SHP77 treated with DMSO at 0.1 percent for 48 hours (cell line): ENCODE results near the gene PEX19.
"Not testable (repeated sequence)": the region's sequence is repeated elsewhere in the genome, so short reads cannot be mapped to it uniquely, and the experiment has no call there.

Experiments used
- DNase-seq: peaks from one replicate; lab custom pipeline; 2025; lab: John Stamatoyannopoulos, UW

Gene PEX19

GRCh38 chr1:160284782-160285344 lies at the start of gene PEX19:
PEX19 (minus strand) TSS chr1:160285133; CDS start chr1:160285124, 9 bp downstream.
- DNase-seq = peak; percentile 86

- no peak for DNase-seq
These were observed 47.6 kb upstream of the PEX19 start for GRCh38 chr1:160332516-160332915.

GRCh38 chr1:160330119-160330518 lies 45.2 kb upstream of the PEX19 start:
- no peak for DNase-seq

- no peak for DNase-seq
These were observed 43.3 kb upstream of the PEX19 start for GRCh38 chr1:160328184-160328583.

- no peak for DNase-seq
These were observed 41.5 kb upstream of the PEX19 start for GRCh38 chr1:160326418-160326817.

GRCh38 chr1:160325252-160325651 lies 40.3 kb upstream of the PEX19 start:
- DNase-seq = no peak

GRCh38 chr1:160322831-160323230 lies 37.9 kb upstream of the PEX19 start:
- DNase-seq = no peak

GRCh38 chr1:160315359-160315758 lies 30.4 kb upstream of the PEX19 start:
- DNase-seq = no peak

GRCh38 chr1:160309571-160309970 lies 24.6 kb upstream of the PEX19 start:
- DNase-seq = no peak

- no peak for DNase-seq
These were observed 24.2 kb upstream of the PEX19 start for GRCh38 chr1:160309185-160309557.

GRCh38 chr1:160308451-160309184 lies 23.7 kb upstream of the PEX19 start:
- no peak for DNase-seq

GRCh38 chr1:160307118-160307791 lies 22.3 kb upstream of the PEX19 start:
- no peak for DNase-seq

- no peak for DNase-seq
These were observed 15.2 kb upstream of the PEX19 start for GRCh38 chr1:160300173-160300572.

- DNase-seq = no peak
These were observed 11.1 kb upstream of the PEX19 start for GRCh38 chr1:160296036-160296435.

- DNase-seq = no peak
These were observed 8.4 kb upstream of the PEX19 start for GRCh38 chr1:160293020-160293968.

GRCh38 chr1:160291248-160292220 lies 6.6 kb upstream of the PEX19 start:
- peak; percentile 1 for DNase-seq

- DNase-seq = not testable (repeated sequence)
These were observed 2.8 kb upstream of the PEX19 start for GRCh38 chr1:160287769-160288168.

- no peak for DNase-seq
These were observed 573 bp upstream of the PEX19 start for GRCh38 chr1:160285506-160285905.

- no peak for DNase-seq
These were observed 632 bp downstream of the PEX19 start for GRCh38 chr1:160284220-160284781.

- no peak for DNase-seq
These were observed 2.1 kb downstream of the PEX19 start for GRCh38 chr1:160282807-160283206.

GRCh38 chr1:160277987-160278386 lies 6.9 kb downstream of the PEX19 start:
- no peak for DNase-seq
